Endothelial cell of umbilical vein (primary cell): Measurements from ENCODE around the gene LBX2. TPM values are rescaled to one million over a fixed set of nuclear protein-coding genes. Genes with fewer than 3 reads are reported as not detected.

ENCODE experiments used
- BruUV-seq: library from RNA; stranded (reverse); fragments of 400-500 nt; replicated peaks from 2 replicates; lab custom pipeline; 2021; lab: Mats Ljungman, UMichigan
- CTCF ChIA-PET: fragments of 300-600, 350-600 bp; sonication (Branson Sonifier 250); formaldehyde crosslinking; loops from one replicate; lab custom pipeline; 2021; ENCODE audit warnings: antibody characterized with exemption, inconsistent platforms; lab: Charles Lee
- POLR2A ChIA-PET: fragments of 300-600, 350-600 bp; sonication (Branson Sonifier 250); formaldehyde crosslinking; loops from one replicate; lab custom pipeline; 2021; ENCODE audit warnings: antibody characterized with exemption, inconsistent platforms; lab: Charles Lee
- DNase-seq: peaks from one replicate; pipeline ENCODE4 v3.0.0-alpha.2; 2011; ENCODE audit warnings: low read depth, low spot score
- FAIRE-seq: peaks from 2 replicates; lab custom pipeline; 2011; peaks lifted over from hg19 to GRCh38; lab: Jason Lieb, UNC
- H2AFZ ChIP-seq: 2 replicates; pipeline ENCODE4 v1.6.0; 2012; ENCODE audit warnings: low read depth, low read length, control low read depth, inconsistent platforms
- H3K27ac ChIP-seq: 2 replicates; pipeline ENCODE4 v1.5.1; 2011; ENCODE audit warnings: low read depth, mild to moderate bottlenecking, control low read depth, low read length, moderate library complexity; ENCODE audit not compliant: insufficient read depth
- H3K27me3 ChIP-seq, 2 experiments: 2 replicates each; pipeline versions ENCODE4 v1.6.0 to v1.6.1; 2011; ENCODE audit warnings: low read length in 2 of 2, mixed read lengths in 1 of 2; ENCODE audit not compliant: control insufficient read depth in 2 of 2, insufficient read depth in 2 of 2
- H3K36me3 ChIP-seq, 2 experiments: 2 replicates in 1 of 2; 3 replicates in 1 of 2; pipeline ENCODE4 v1.5.1; 2011; ENCODE audit warnings: low read length in 2 of 2, mild to moderate bottlenecking in 1 of 2, moderate library complexity in 1 of 2; ENCODE audit not compliant: control insufficient read depth in 2 of 2, insufficient read depth in 2 of 2; ENCODE audit errors: extremely low read depth in 1 of 2
- H3K4me1 ChIP-seq: 3 replicates; pipeline ENCODE4 v1.5.1; 2011; ENCODE audit warnings: mild to moderate bottlenecking, low read length; ENCODE audit not compliant: control insufficient read depth, insufficient read depth; ENCODE audit errors: extremely low read depth
- H3K4me2 ChIP-seq: 2 replicates; pipeline ENCODE4 v1.6.1; 2011; ENCODE audit warnings: low read length, control low read depth, mixed read lengths; ENCODE audit not compliant: insufficient read depth
- H3K4me3 ChIP-seq, 3 experiments: fragments of 200-600 bp in 1 of 3; sonication (generic), shearing (Covaris generic) in 1 of 3; replicated peaks in 1 of 3; 2 replicates each; pipeline ENCODE4 v1.5.1; 2011 to 2016; ENCODE audit warnings: control low read depth in 3 of 3, low read length in 3 of 3, mild to moderate bottlenecking in 2 of 3, inconsistent platforms in 1 of 3, low read depth in 1 of 3, moderate library complexity in 1 of 3; ENCODE audit not compliant: insufficient read depth in 1 of 3
- H3K79me2 ChIP-seq: 2 replicates; pipeline ENCODE4 v1.6.0; 2012; ENCODE audit warnings: low read length, inconsistent platforms; ENCODE audit not compliant: control insufficient read depth, insufficient read depth
- H3K9ac ChIP-seq: replicated peaks from 2 replicates; pipeline ENCODE3; 2011; ENCODE audit warnings: low read length, control low read depth; ENCODE audit not compliant: insufficient read depth; ENCODE audit errors: extremely low read depth
- H3K9me1 ChIP-seq: replicated peaks from 3 replicates; pipeline ENCODE4 v1.6.0; 2011; ENCODE audit warnings: mild to moderate bottlenecking, low read length; ENCODE audit not compliant: control insufficient read depth, insufficient read depth; ENCODE audit errors: extremely low read depth
- H3K9me3 ChIP-seq: replicated peaks from 2 replicates; pipeline ENCODE4 v1.5.1; 2012; ENCODE audit warnings: low read length, inconsistent platforms; ENCODE audit not compliant: control insufficient read depth, insufficient read depth
- H4K20me1 ChIP-seq: replicated peaks from 2 replicates; pipeline ENCODE3; 2011; ENCODE audit warnings: mild to moderate bottlenecking, low read length; ENCODE audit not compliant: control insufficient read depth, insufficient read depth; ENCODE audit errors: extremely low read depth
- CTCF ChIP-seq, 2 donors: IDR thresholded peaks; 1 replicate in 1 of 2; 2 replicates in 1 of 2; pipeline ENCODE4 v1.5.1; 2011; ENCODE audit warnings: low read length in 2 of 2, mild to moderate bottlenecking in 2 of 2, moderate library complexity in 2 of 2, control low read depth in 1 of 2, inconsistent platforms in 1 of 2, low read depth in 1 of 2; ENCODE audit not compliant: insufficient read depth in 1 of 2; ENCODE audit errors: extremely low read depth in 1 of 2
- EZH2 ChIP-seq: IDR thresholded peaks from 2 replicates; pipeline ENCODE4 v1.6.1; 2012; ENCODE audit warnings: borderline replicate concordance, low read depth, mild to moderate bottlenecking, moderate library complexity, low read length, inconsistent platforms; ENCODE audit not compliant: severe bottlenecking
- FOS ChIP-seq: IDR thresholded peaks from 2 replicates; pipeline ENCODE4 v1.6.1; 2011; ENCODE audit warnings: mild to moderate bottlenecking, low read length, moderate library complexity, borderline replicate concordance; ENCODE audit not compliant: insufficient read depth
- GATA2 ChIP-seq: IDR thresholded peaks from 2 replicates; pipeline ENCODE4 v1.7.0; 2011; ENCODE audit warnings: low read depth, mild to moderate bottlenecking, moderate library complexity, mixed read lengths, low read length; ENCODE audit not compliant: insufficient read length, insufficient read depth
- JUN ChIP-seq: IDR thresholded peaks from 2 replicates; pipeline ENCODE4 v1.6.1; 2011; ENCODE audit warnings: borderline replicate concordance, low read depth; ENCODE audit not compliant: insufficient read length, insufficient read depth
- MAX ChIP-seq: IDR thresholded peaks from 2 replicates; pipeline ENCODE4 v1.6.1; 2011; ENCODE audit not compliant: insufficient read depth, insufficient read length
- MYC ChIP-seq: IDR thresholded peaks from one replicate; pipeline ENCODE4 v1.6.1; 2011; ENCODE audit warnings: mild to moderate bottlenecking, low read depth, low read length
- POLR2A ChIP-seq: IDR thresholded peaks from 2 replicates; pipeline ENCODE4 v1.6.1; 2012; ENCODE audit warnings: low read depth, mild to moderate bottlenecking, control low read depth, low read length
- POLR2AphosphoS5 ChIP-seq: IDR thresholded peaks from 2 replicates; pipeline ENCODE4 v1.6.1; 2012; ENCODE audit warnings: low read depth, mild to moderate bottlenecking, control low read depth, low read length, moderate library complexity; ENCODE audit not compliant: insufficient read depth
- dilution Hi-C: fragments of 300-500 bp; cut with MboI; formaldehyde crosslinking; loops from one replicate; pipeline ENCODE4 v1.15.0; 2019; ENCODE audit warnings: low sequenced_read_pairs; ENCODE audit not compliant: extremely low pct_ligation_motif_present
- intact Hi-C: fragments of 100-400 bp; cut with micrococcal nuclease; formaldehyde crosslinking; loops from one replicate; pipeline ENCODE4 v1.10.0; 2022
- polyA plus RNA-seq, 4 experiments: library from polyadenylated mRNA; depleted of rRNA in 3 of 4; stranded (reverse) in 3 of 4; unstranded in 1 of 4; fragments of >200 nt; gene quantifications; 2 replicates each; pipeline versions ENCODE4 v1.2.1 to v1.2.3, GENCODE V29; 2011 to 2012; ENCODE audit warnings: missing spikeins in 1 of 4
- total RNA-seq: library from RNA; stranded (reverse); gene quantifications from 2 replicates; pipeline ENCODE4 v1.2.3, GENCODE V29; 2021

LBX2 gene
- total and polyA plus RNA-seq, 2 donors (not counting 3 experiments of a cell fraction or from before 2014, with no cell fraction given) = 2.8 to 3.8 TPM

- no peaks in the 10 kb centered on the region for H3K9me1 ChIP-seq
- H3K27ac ChIP-seq = no peak overlapping the region
- dilution Hi-C loops = no loop called here
- H3K4me3 ChIP-seq = no peak overlapping the region
- no TSS peak for BruUV-seq
- CTCF ChIA-PET = interaction anchor here (1.2 kb wide), 1 partner anchor 16 kb away, joined by 3 read pairs; no protein-coding TSS in a partner anchor
- DNase-seq (no peak), FAIRE-seq (no peak)
- H3K9me3 ChIP-seq = no peaks in the 10 kb centered on the region
- H3K4me2 ChIP-seq = no peak overlapping the region
- no peak overlapping the region for H2AFZ ChIP-seq
- H3K9ac ChIP-seq = no peak overlapping the region
- H3K36me3 ChIP-seq = peaks cover 6 to 16% of the 10 kb centered on the region in 2 experiments
- H4K20me1 ChIP-seq = no peaks in the 10 kb centered on the region
- H3K27me3 ChIP-seq = peaks cover 9 to 13% of the 10 kb centered on the region in 2 experiments
- intact Hi-C loops = no loop called here
- peaks cover 10% of the 10 kb centered on the region for H3K4me1 ChIP-seq
- peaks cover 19% of the 10 kb centered on the region for H3K79me2 ChIP-seq
- POLR2A ChIA-PET = no interaction called here
- TF ChIP-seq CTCF (IDR thresholded peaks at IDR 0.05; ENCODE audit: extremely low read depth in 1 of 2, insufficient read depth in 1 of 2, low read depth in 1 of 2, low read length in 2 of 2) = no peak
- TF ChIP-seq MAX = no peak
- TF ChIP-seq MYC = no peak
- no peak for TF ChIP-seq FOS
- no peak for TF ChIP-seq POLR2A
- TF ChIP-seq POLR2AphosphoS5 = no peak
- TF ChIP-seq JUN = no peak
- TF ChIP-seq EZH2 = no peak
- TF ChIP-seq GATA2 = no peak
These were observed 25.7 kb upstream of the LBX2 start for GRCh38 chr2:74524955-74525716.
